Occipital lobe (tissue), 2 donors: ENCODE results near the gene CCDC107. TPM values are rescaled to one million over a fixed set of nuclear protein-coding genes. Genes with fewer than 3 reads are reported as not detected.
"Not testable (repeated sequence)": the region's sequence is repeated elsewhere in the genome, so short reads cannot be mapped to it uniquely, and the experiment has no call there.

Experiments used
- DNase-seq: peaks from one replicate; lab custom pipeline; 2025; lab: John Stamatoyannopoulos, UW
- total RNA-seq: library from RNA; depleted of rRNA; stranded (reverse); fragments of >200 nt; gene quantifications from one replicate; pipeline ENCODE4 v1.2.3, GENCODE V29; 2014

CCDC107 gene, protein sequence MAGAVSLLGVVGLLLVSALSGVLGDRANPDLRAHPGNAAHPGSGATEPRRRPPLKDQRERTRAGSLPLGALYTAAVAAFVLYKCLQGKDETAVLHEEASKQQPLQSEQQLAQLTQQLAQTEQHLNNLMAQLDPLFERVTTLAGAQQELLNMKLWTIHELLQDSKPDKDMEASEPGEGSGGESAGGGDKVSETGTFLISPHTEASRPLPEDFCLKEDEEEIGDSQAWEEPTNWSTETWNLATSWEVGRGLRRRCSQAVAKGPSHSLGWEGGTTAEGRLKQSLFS
- 10.5 TPM for total RNA-seq

DNA sequence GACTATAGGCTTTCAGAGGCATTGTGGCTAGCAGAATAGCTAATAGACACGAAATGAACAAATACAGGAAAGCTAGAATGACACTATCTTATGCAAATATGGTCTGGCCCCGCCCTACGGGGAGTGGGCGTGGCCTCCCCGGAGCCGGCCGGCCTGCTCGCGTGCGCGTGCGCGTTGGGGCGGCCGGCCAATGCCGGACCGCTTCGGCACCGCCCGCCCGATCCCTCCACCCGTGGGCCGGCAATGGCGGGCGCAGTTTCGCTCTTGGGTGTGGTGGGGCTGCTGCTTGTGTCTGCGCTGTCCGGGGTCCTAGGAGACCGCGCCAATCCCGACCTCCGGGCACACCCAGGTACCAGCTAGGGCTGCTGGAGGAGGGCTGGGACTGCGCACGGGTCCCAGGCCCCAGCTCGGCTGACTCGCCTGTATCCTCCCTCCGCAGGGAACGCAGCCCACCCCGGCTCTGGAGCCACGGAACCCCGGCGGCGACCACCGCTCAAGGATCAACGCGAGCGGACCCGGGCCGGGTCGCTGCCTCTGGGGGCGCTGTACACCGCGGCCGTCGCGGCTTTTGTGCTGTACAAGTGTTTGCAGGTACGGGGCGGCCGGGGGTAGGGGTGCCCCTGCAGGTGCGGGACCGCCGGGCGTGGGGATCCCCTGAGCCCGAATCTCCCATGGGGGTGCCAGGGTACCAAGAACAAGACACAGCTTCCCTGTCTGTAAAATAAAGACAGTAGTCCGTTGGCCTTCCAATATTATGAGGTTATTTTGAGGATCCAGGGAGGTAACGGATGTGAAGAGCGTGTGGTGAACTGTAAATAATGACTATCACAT, at the start of gene CCDC107:
Gene CCDC107 (plus strand): TSS at position 156 of the 831 bp plus-strand sequence. CDS start 88 bp downstream, at position 244.
- peak; percentile 72 for DNase-seq

- no peak for DNase-seq
These were observed 48.9 kb upstream of the CCDC107 start for GRCh38 chr9:35609001-35609819.

DNA sequence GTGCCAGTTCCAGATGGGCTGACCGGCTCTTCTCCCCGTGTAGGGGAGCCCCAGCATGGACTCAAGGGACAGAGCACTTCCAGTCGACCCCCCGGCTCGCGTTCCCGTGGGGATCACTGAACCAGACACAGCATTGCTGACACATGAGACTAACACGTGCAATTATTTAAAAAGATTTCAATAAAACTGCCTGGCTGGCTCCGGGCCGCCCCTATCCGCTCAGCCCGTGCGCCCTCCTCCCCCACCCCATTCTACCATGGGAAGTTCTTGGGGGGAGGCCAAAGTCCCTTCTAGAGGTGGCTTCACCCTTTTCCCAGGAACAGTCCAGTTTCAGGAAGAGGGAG, 48.3 kb upstream of the CCDC107 start:
- no peak for DNase-seq

DNA sequence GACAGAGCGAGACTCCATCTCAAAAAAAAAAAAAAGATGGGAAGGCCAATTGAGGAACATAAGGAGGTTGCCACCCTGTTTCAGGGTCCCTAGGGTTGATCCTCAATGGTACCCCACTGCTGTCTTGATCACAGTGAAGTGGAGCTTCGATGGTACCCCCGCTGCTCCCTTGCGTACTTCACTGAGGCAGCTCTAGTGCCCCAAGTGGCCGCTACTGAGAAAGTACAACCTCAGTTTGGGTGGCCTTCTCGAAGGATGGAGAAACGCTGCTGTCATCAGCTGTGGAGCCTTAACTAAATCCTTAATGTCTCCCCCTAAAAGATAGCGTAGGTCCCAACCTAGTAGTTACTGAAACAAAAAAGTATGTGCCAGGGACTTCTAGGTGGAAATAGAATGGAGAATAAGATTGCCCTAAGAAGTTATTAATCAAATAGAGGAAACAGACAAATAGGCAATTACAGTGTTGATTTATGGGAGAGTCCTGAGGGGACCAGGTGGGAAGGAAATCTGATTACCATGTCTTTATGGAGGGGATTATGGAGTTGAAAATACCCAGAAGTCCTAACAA, 46.8 kb upstream of the CCDC107 start:
- no peak for DNase-seq

DNA sequence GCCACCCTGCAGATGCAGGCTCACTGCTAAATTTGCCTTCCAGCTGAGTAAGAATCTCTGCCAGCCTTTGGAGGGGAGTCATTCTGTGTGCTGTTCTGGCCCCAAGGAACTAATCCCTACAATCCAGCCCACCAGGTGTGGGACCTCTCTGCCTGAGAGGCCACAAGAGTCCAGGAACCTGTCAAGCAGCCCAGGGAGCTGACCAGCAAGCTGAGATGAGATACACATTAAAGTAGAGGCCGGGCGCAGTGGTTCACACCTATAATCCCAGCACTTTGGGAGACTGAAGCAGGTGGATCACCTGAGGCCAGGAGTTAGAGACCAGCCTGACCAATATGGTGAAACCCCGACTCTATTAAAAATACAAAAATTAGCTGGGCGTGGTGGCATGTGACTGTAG, 46.0 kb upstream of the CCDC107 start:
- DNase-seq, result not testable (repeated sequence)

DNA sequence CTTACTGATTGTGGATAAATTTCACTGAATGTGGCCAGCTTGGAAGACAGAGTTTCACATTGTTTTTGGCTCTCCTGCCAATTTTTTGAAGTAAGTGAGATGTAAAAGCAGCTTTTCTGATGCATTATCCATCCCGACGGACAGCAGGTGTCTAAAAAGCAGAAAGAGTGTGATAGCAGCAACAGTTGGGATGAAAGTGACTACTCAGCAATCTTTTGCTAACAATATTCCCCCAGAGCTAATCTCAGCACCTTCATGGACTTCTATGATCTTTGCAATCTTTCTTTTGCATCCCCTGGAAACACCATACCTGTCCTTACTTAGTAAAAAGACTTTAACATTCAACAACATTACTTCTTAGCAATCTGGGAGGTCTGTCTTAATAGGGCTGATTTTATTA, 45.2 kb upstream of the CCDC107 start:
- DNase-seq, result no peak

- DNase-seq, result no peak
These were observed 42.0 kb upstream of the CCDC107 start for GRCh38 chr9:35615981-35616680.

GRCh38 chr9:35616681-35617459, 41.2 kb upstream of the CCDC107 start:
- DNase-seq, result no peak

DNA sequence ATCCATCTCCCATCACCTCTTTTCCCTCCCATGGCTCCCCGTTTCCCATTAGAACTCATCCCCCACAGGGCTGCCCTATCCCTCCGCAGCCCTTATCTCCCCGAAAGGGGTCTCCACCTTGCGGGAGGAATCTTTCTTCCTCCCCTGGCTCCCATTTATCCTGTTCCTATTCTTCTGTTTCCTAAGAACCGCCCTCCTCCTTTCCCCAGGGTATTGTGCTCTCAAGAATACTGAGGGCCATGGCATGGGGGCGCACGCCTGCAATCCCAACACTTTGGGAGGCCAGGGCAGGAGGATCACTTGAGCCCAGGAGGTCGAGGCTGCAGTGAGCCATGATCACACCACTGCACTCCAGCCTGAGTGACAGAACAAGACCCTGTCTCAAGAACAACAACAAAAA, 40.5 kb upstream of the CCDC107 start:
- DNase-seq, result no peak

DNA sequence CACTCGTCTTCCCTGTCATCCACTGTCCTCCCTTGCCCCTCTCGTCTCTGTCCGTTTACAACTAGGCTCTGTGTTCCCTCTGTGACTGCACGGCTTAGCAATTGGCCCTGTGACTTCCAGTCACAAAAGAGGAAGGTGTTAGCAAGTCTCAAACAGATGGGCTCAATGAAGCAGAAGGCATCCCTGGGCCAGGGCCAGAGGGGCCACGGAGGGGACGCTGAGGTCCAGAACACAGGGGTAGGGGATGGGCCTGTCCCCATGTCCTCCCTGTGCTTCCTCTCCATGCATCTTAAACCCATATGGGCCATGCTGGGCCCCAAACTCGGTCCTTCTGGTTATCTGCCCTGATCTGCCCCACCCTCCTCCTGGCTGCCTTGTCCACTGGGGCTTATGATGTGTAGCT, 39.8 kb upstream of the CCDC107 start, which contains the start of gene CD72:
Gene CD72 (minus strand): TSS at position 89 of the 403 bp plus-strand sequence. CDS start 110 bp downstream, outside the sequence.
- no peak for DNase-seq

GRCh38 chr9:35618854-35619799, 39.0 kb upstream of the CCDC107 start:
- DNase-seq, result no peak

GRCh38 chr9:35619800-35620158, 38.3 kb upstream of the CCDC107 start:
- no peak for DNase-seq

GRCh38 chr9:35627575-35627974, 30.5 kb upstream of the CCDC107 start:
- DNase-seq, result no peak

- no peak for DNase-seq
These were observed 29.6 kb upstream of the CCDC107 start for GRCh38 chr9:35628389-35628991.

DNA sequence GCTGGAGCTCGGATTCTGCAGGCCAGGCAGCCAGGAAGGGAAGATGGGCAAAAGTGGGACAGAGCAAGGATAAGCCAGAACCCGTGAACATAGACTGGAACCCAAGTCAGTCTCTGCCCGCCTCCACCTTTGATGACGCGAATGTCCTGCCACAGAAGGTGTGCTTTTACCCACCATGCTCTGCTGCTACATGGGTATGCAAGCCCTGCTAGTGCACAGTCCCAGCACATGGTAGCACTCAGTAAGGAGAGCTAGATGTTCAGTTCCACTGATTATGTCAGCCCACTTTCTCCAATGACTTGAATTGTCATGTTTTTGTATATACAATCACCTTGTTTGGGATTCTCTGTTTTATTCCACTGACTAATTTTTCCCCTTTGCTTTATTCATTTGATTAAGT, 28.5 kb upstream of the CCDC107 start:
- DNase-seq, result no peak

- no peak for DNase-seq
These were observed 22.4 kb upstream of the CCDC107 start for GRCh38 chr9:35635730-35636129.

GRCh38 chr9:35636135-35636876, 21.8 kb upstream of the CCDC107 start:
- no peak for DNase-seq

GRCh38 chr9:35636877-35637246, 21.2 kb upstream of the CCDC107 start:
- not testable (repeated sequence) for DNase-seq
